HEK293 (cell line): ENCODE data around the gene APC2.

Experiments used
- MYNN ChIP-seq: fragments of 450-650 bp; formaldehyde crosslinking; IDR thresholded peaks from 2 replicates; pipeline ENCODE4 v1.5.1; 2016; ENCODE audit warnings: missing biosample characterization, missing genetic modification characterization, borderline replicate concordance
- ZNF112 ChIP-seq: fragments of 450-650 bp; formaldehyde crosslinking; IDR thresholded peaks from 2 replicates; pipeline ENCODE4 v1.5.0; 2017; ENCODE audit warnings: missing biosample characterization, missing genetic modification characterization
- ZNF174 ChIP-seq: fragments of 450-650 bp; formaldehyde crosslinking; IDR thresholded peaks from 2 replicates; pipeline ENCODE4 v1.5.0; 2017; ENCODE audit warnings: missing biosample characterization, mild to moderate bottlenecking, missing genetic modification characterization
- ZNF2 ChIP-seq: fragments of 450-650 bp; formaldehyde crosslinking; IDR thresholded peaks from 2 replicates; pipeline ENCODE4 v1.5.1; 2016; ENCODE audit warnings: missing biosample characterization, missing genetic modification characterization
- ZNF530 ChIP-seq: fragments of 450-650 bp; formaldehyde crosslinking; IDR thresholded peaks from 2 replicates; pipeline ENCODE4 v1.5.1; 2016; ENCODE audit warnings: low read depth, missing biosample characterization, missing genetic modification characterization
- ZSCAN5A ChIP-seq: fragments of 450-650 bp; formaldehyde crosslinking; IDR thresholded peaks from 2 replicates; pipeline ENCODE4 v1.5.1; 2016; ENCODE audit warnings: missing biosample characterization, missing genetic modification characterization
- TF ChIP-seq, protein P1 (sequence below): fragments of 450-650 bp; formaldehyde crosslinking; IDR thresholded peaks from 2 replicates; pipeline ENCODE4 v1.5.1; 2016; ENCODE audit warnings: missing biosample characterization, missing genetic modification characterization
- TF ChIP-seq, protein P2 (sequence below): fragments of 450-650 bp; formaldehyde crosslinking; IDR thresholded peaks from 2 replicates; pipeline ENCODE4 v1.5.1; 2016; ENCODE audit warnings: missing biosample characterization, missing genetic modification characterization, low read depth

DNA sequence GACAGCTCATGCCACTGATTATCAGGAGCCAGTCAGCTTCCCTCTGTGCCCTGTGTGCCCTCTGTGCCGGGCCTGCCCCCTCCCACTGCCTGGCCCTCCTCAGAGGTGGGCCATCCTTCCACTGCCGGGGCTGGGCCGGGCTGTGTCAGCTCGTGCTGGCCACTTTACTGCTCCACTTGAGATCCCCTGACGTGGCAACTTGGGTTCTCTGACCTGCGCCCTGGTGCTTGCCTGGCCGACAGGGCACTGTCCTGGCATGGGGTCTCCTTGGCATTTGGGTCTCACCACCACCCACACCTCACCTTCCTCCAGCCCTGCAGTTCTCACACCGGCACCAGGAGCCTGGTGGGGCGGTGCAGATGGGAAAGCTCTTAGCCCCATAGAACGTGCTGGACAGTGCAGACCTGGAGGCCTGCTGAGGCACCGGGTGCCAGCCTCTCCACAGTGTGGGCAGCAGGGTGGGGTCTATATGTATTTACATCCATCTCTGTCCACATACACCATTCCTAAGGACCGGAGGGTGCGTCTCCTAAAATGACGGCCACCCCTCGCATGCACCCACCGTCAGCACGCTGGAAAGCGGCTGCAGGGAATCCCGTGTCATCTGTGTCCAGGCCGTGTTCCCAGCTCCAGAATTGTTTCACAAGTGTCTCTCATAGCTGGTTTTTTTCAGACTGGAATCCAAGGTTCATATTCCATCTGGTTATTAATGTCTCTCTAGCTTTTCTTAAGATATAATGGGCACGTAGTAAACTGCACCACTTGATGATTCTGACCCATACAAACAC, 30.8 kb upstream of the APC2 start:
- TF ChIP-seq ZSCAN5A (no peak), ZNF112 (tag by site-specific recombination) (no peak), ZNF2 (no peak), ZNF174 (tag by site-specific recombination) (no peak), MYNN (no peak), ZNF530 (no peak)
- TF ChIP-seq, protein P1, sequence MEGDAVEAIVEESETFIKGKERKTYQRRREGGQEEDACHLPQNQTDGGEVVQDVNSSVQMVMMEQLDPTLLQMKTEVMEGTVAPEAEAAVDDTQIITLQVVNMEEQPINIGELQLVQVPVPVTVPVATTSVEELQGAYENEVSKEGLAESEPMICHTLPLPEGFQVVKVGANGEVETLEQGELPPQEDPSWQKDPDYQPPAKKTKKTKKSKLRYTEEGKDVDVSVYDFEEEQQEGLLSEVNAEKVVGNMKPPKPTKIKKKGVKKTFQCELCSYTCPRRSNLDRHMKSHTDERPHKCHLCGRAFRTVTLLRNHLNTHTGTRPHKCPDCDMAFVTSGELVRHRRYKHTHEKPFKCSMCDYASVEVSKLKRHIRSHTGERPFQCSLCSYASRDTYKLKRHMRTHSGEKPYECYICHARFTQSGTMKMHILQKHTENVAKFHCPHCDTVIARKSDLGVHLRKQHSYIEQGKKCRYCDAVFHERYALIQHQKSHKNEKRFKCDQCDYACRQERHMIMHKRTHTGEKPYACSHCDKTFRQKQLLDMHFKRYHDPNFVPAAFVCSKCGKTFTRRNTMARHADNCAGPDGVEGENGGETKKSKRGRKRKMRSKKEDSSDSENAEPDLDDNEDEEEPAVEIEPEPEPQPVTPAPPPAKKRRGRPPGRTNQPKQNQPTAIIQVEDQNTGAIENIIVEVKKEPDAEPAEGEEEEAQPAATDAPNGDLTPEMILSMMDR = no peak
- TF ChIP-seq, protein P2, sequence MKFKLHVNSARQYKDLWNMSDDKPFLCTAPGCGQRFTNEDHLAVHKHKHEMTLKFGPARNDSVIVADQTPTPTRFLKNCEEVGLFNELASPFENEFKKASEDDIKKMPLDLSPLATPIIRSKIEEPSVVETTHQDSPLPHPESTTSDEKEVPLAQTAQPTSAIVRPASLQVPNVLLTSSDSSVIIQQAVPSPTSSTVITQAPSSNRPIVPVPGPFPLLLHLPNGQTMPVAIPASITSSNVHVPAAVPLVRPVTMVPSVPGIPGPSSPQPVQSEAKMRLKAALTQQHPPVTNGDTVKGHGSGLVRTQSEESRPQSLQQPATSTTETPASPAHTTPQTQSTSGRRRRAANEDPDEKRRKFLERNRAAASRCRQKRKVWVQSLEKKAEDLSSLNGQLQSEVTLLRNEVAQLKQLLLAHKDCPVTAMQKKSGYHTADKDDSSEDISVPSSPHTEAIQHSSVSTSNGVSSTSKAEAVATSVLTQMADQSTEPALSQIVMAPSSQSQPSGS (tag by site-specific recombination) = no peak
